MM.1S (cell line): ENCODE data around the gene FOXP1.

Experiments
- CTCF ChIP-seq: fragments of 300-600 bp; sonication (generic); IDR thresholded peaks from 2 replicates; pipeline ENCODE4 v1.5.1; 2016; ENCODE audit warnings: antibody characterized with exemption, low read length, mixed read lengths
- EZH2 ChIP-seq: fragments of 300-600 bp; sonication (generic); optimal IDR thresholded peaks from 2 replicates; pipeline ENCODE3; 2017; ENCODE audit warnings: low read depth, mild to moderate bottlenecking, antibody characterized with exemption, low read length, mixed read lengths

GRCh38 chr3:71134521-71134920, 449.0 kb downstream of the FOXP1 start:
- TF ChIP-seq EZH2 (no peak), CTCF (no peak)
